KMS-11 (cell line): ENCODE data around the gene METTL23.

Experiments
- H2AFZ ChIP-seq: fragments of 200-600 bp; sonication (generic); 2 replicates; pipeline ENCODE4 v1.6.1; 2016; ENCODE audit warnings: antibody characterized with exemption, mixed run types, low read depth
- H3K27ac ChIP-seq: fragments of 200-600 bp; sonication (generic); 2 replicates; pipeline ENCODE4 v1.6.1; 2016; ENCODE audit warnings: mild to moderate bottlenecking, mixed run types
- H3K27me3 ChIP-seq: fragments of 200-600 bp; sonication (generic); 2 replicates; pipeline ENCODE4 v1.6.1; 2017; ENCODE audit warnings: mild to moderate bottlenecking, low read depth, mixed run types, moderate library complexity; ENCODE audit not compliant: insufficient read depth
- H3K36me3 ChIP-seq: fragments of 200-600 bp; sonication (generic); 2 replicates; pipeline ENCODE4 v1.6.1; 2017; ENCODE audit warnings: mild to moderate bottlenecking, mixed run types; ENCODE audit not compliant: insufficient read depth
- H3K4me1 ChIP-seq: fragments of 200-600 bp; sonication (generic); 2 replicates; pipeline ENCODE4 v1.6.1; 2016; ENCODE audit warnings: mild to moderate bottlenecking, low read depth, mixed run types; ENCODE audit not compliant: poor library complexity, severe bottlenecking
- H3K4me2 ChIP-seq: fragments of 200-600 bp; sonication (generic); 2 replicates; pipeline ENCODE4 v1.7.0; 2016; ENCODE audit warnings: mild to moderate bottlenecking, mixed run types
- H3K4me3 ChIP-seq: fragments of 200-600 bp; sonication (generic); IDR thresholded peaks from 2 replicates; pipeline ENCODE4 v1.6.1; 2017; ENCODE audit warnings: low read depth, low read length, mixed read lengths; ENCODE audit not compliant: insufficient read depth
- H3K79me2 ChIP-seq: fragments of 200-600 bp; sonication (generic); 2 replicates; pipeline ENCODE4 v1.6.1; 2016; ENCODE audit warnings: low read depth, mixed run types; ENCODE audit not compliant: insufficient read depth
- H3K9ac ChIP-seq: fragments of 200-600 bp; sonication (generic); 2 replicates; pipeline ENCODE4 v1.6.1; 2016; ENCODE audit warnings: mild to moderate bottlenecking, mixed run types
- H4K20me1 ChIP-seq: fragments of 200-600 bp; sonication (generic); 2 replicates; pipeline ENCODE4 v1.6.1; 2016; ENCODE audit warnings: mild to moderate bottlenecking, mixed run types; ENCODE audit not compliant: insufficient read depth
- TF ChIP-seq, protein P1 (sequence below): fragments of 200-600 bp; sonication (generic); conservative IDR thresholded peaks from 2 replicates; pipeline ENCODE4 v1.6.1; 2017; ENCODE audit warnings: low read depth, mild to moderate bottlenecking, antibody characterized with exemption, low read length, moderate library complexity, mixed read lengths

The METTL23 gene

DNA sequence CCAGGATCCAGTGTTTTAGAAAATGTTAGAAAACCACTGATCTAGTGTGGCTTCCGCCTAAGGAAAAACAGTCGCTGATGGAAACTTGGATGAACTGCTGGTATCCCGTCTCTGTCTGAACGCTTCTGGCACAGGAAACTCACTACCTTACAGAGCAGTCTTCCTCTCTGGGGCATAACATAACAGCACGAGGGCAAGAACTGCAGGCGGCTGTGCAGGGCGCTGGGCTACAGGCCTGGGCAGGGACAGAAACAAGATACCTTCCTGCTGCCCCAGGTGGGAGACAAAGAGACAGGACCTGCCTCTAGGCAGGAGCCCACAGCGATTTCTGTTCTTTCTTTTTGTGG, 26.4 kb upstream of the METTL23 start:
- Histone ChIP-seq H3K27ac (no peak overlapping the region), H3K4me3 (no peak overlapping the region), H2AFZ (no peak overlapping the region), H3K79me2 (no peaks in the 10 kb centered on the region), H3K9ac (no peak overlapping the region), H3K27me3 (no peaks in the 10 kb centered on the region), H3K4me1 (peaks cover 12% of the 10 kb centered on the region), H3K36me3 (no peaks in the 10 kb centered on the region), H4K20me1 (no peaks in the 10 kb centered on the region), H3K4me2 (no peak overlapping the region)
- TF ChIP-seq, protein P1, sequence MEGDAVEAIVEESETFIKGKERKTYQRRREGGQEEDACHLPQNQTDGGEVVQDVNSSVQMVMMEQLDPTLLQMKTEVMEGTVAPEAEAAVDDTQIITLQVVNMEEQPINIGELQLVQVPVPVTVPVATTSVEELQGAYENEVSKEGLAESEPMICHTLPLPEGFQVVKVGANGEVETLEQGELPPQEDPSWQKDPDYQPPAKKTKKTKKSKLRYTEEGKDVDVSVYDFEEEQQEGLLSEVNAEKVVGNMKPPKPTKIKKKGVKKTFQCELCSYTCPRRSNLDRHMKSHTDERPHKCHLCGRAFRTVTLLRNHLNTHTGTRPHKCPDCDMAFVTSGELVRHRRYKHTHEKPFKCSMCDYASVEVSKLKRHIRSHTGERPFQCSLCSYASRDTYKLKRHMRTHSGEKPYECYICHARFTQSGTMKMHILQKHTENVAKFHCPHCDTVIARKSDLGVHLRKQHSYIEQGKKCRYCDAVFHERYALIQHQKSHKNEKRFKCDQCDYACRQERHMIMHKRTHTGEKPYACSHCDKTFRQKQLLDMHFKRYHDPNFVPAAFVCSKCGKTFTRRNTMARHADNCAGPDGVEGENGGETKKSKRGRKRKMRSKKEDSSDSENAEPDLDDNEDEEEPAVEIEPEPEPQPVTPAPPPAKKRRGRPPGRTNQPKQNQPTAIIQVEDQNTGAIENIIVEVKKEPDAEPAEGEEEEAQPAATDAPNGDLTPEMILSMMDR = no peak

GRCh38 chr17:76700617-76701470, 25.8 kb upstream of the METTL23 start:
- H3K9ac ChIP-seq = no peak overlapping the region
- no peak overlapping the region for H3K27ac ChIP-seq
- no peak overlapping the region for H3K4me3 ChIP-seq
- no peaks in the 10 kb centered on the region for H3K27me3 ChIP-seq
- TF ChIP-seq, protein P1 = no peak
- H3K4me1 ChIP-seq = peaks cover 6% of the 10 kb centered on the region
- no peak overlapping the region for H2AFZ ChIP-seq
- no peaks in the 10 kb centered on the region for H3K79me2 ChIP-seq
- H3K36me3 ChIP-seq = no peaks in the 10 kb centered on the region
- no peak overlapping the region for H3K4me2 ChIP-seq
- no peaks in the 10 kb centered on the region for H4K20me1 ChIP-seq

- H3K27ac ChIP-seq = no peak overlapping the region
- H4K20me1 ChIP-seq = no peaks in the 10 kb centered on the region
- no peaks in the 10 kb centered on the region for H3K79me2 ChIP-seq
- no peaks in the 10 kb centered on the region for H3K36me3 ChIP-seq
- H3K9ac ChIP-seq = no peak overlapping the region
- H3K4me3 ChIP-seq = no peak overlapping the region
- no peak overlapping the region for H2AFZ ChIP-seq
- no peaks in the 10 kb centered on the region for H3K27me3 ChIP-seq
- H3K4me1 ChIP-seq = no peaks in the 10 kb centered on the region
- H3K4me2 ChIP-seq = no peak overlapping the region
- TF ChIP-seq, protein P1 = no peak
Observed at GRCh38 chr17:76701471-76701967, 25.1 kb upstream of the METTL23 start.

DNA sequence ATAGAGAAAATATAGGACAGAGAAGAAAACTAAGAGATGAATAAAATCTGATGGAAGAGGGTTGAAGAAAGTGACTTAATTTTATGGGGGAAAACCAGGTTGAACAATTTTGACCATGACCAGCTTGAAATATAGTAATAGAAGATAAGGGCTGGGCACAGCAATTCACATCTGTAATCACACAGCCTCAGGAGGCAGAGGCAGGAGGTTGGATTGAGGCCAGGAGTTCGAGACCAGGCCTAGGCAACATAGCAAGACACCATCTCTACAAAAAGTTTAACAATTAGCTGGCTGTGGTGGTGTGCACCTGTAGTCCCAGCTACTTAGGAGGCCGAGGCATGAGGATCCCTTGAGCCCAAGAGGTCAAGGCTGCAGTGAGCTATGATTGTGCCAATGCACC, 24.6 kb upstream of the METTL23 start:
- Histone ChIP-seq H3K4me3 (no peak overlapping the region), H3K4me1 (no peaks in the 10 kb centered on the region), H3K36me3 (no peaks in the 10 kb centered on the region), H3K79me2 (no peaks in the 10 kb centered on the region), H3K4me2 (no peak overlapping the region), H3K9ac (no peak overlapping the region), H3K27me3 (no peaks in the 10 kb centered on the region), H3K27ac (no peak overlapping the region), H2AFZ (no peak overlapping the region), H4K20me1 (no peaks in the 10 kb centered on the region)
- TF ChIP-seq, protein P1 = no peak
